HG03520 (cell line): ENCODE data around the gene ALB.

Experiments used
- ATAC-seq: cut with Tn5 transposase; IDR thresholded peaks from one replicate; pipeline ENCODE4 v1.9.1; 2021; ENCODE audit warnings: mild to moderate bottlenecking, moderate library complexity; ENCODE audit not compliant: unreplicated experiment

The ALB gene

GRCh38 chr4:73408181-73408867 is 4.2 kb downstream of the ALB start:
- ATAC-seq, result no peak

DNA sequence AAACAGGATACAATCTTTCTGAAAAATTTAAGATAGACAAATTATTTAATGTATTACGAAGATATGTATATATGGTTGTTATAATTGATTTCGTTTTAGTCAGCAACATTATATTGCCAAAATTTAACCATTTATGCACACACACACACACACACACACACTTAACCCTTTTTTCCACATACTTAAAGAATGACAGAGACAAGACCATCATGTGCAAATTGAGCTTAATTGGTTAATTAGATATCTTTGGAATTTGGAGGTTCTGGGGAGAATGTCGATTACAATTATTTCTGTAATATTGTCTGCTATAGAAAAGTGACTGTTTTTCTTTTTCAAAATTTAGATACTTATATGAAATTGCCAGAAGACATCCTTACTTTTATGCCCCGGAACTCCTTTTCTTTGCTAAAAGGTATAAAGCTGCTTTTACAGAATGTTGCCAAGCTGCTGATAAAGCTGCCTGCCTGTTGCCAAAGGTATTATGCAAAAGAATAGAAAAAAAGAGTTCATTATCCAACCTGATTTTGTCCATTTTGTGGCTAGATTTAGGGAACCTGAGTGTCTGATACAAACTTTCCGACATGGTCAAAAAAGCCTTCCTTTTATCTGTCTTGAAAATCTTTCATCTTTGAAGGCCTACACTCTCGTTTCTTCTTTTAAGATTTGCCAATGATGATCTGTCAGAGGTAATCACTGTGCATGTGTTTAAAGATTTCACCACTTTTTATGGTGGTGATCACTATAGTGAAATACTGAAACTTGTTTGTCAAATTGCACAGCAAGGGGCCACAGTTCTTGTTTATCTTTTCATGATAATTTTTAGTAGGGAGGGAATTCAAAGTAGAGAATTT is 5.2 kb downstream of the ALB start:
- no peak for ATAC-seq

DNA sequence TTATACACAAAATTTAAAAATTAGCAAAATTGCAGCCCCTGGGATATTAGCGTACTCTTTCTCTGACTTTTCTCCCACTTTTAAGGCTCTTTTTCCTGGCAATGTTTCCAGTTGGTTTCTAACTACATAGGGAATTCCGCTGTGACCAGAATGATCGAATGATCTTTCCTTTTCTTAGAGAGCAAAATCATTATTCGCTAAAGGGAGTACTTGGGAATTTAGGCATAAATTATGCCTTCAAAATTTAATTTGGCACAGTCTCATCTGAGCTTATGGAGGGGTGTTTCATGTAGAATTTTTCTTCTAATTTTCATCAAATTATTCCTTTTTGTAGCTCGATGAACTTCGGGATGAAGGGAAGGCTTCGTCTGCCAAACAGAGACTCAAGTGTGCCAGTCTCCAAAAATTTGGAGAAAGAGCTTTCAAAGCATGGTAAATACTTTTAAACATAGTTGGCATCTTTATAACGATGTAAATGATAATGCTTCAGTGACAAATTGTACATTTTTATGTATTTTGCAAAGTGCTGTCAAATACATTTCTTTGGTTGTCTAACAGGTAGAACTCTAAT is 6.0 kb downstream of the ALB start:
- ATAC-seq, result no peak

GRCh38 chr4:73410916-73411730 is 7.0 kb downstream of the ALB start:
- no peak for ATAC-seq

DNA sequence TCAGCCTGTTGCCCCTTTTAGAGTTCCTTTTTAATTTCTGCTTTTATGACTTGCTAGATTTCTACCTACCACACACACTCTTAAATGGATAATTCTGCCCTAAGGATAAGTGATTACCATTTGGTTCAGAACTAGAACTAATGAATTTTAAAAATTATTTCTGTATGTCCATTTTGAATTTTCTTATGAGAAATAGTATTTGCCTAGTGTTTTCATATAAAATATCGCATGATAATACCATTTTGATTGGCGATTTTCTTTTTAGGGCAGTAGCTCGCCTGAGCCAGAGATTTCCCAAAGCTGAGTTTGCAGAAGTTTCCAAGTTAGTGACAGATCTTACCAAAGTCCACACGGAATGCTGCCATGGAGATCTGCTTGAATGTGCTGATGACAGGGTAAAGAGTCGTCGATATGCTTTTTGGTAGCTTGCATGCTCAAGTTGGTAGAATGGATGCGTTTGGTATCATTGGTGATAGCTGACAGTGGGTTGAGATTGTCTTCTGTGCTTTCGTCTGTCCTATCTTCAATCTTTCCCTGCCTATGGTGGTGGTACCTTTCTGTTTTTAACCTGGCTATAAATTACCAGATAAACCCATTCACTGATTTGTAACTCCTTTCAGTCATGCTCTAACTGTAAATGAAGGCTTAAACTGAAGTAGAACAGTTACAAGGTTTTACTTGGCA is 7.8 kb downstream of the ALB start:
- no peak for ATAC-seq

DNA sequence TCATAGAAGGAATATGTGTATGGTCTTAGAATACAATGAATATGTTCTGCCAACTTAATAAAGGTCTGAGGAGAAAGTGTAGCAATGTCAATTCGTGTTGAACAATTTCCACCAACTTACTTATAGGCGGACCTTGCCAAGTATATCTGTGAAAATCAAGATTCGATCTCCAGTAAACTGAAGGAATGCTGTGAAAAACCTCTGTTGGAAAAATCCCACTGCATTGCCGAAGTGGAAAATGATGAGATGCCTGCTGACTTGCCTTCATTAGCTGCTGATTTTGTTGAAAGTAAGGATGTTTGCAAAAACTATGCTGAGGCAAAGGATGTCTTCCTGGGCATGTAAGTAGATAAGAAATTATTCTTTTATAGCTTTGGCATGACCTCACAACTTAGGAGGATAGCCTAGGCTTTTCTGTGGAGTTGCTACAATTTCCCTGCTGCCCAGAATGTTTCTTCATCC is 9.2 kb downstream of the ALB start:
- no peak for ATAC-seq

GRCh38 chr4:73414936-73415271 is 10.8 kb downstream of the ALB start:
- no peak for ATAC-seq

DNA sequence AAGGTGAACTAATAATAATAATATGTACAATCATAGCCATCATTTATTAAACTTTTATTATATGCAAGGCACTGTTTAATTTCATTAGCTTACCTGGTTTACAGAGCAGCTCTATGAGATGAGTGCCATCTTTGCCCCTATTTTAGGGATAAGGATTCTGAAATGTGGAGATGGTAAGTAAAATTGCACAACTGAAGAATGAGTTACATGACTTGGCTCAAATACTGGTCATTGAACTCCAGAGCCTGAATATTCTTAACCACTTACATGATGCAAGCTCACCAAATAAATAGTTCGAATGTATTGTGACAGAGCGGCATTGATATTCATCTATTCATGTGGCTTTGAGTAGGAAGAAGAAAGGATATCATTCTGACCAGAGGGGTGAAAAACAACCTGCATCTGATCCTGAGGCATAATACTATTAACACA is 11.7 kb downstream of the ALB start:
- no peak for ATAC-seq

- ATAC-seq, result no peak
Observed at GRCh38 chr4:73416423-73417087, 12.5 kb downstream of the ALB start.

DNA sequence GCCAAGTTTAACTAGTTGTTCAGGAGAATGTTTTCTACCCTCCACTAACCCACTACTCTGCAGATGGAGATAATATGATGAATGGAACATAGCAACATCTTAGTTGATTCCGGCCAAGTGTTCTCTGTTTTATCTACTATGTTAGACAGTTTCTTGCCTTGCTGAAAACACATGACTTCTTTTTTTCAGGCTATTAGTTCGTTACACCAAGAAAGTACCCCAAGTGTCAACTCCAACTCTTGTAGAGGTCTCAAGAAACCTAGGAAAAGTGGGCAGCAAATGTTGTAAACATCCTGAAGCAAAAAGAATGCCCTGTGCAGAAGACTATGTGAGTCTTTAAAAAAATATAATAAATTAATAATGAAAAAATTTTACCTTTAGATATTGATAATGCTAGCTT is 13.3 kb downstream of the ALB start:
- no peak for ATAC-seq

DNA sequence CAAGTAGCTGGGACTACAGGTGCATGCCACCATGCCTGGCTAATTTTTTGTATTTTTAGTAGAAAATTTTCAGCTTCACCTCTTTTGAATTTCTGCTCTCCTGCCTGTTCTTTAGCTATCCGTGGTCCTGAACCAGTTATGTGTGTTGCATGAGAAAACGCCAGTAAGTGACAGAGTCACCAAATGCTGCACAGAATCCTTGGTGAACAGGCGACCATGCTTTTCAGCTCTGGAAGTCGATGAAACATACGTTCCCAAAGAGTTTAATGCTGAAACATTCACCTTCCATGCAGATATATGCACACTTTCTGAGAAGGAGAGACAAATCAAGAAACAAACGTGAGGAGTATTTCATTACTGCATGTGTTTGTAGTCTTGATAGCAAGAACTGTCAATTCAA is 13.9 kb downstream of the ALB start:
- no peak for ATAC-seq

DNA sequence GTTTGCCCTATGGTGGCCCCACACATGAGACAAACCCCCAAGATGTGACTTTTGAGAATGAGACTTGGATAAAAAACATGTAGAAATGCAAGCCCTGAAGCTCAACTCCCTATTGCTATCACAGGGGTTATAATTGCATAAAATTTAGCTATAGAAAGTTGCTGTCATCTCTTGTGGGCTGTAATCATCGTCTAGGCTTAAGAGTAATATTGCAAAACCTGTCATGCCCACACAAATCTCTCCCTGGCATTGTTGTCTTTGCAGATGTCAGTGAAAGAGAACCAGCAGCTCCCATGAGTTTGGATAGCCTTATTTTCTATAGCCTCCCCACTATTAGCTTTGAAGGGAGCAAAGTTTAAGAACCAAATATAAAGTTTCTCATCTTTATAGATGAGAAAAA is 14.6 kb downstream of the ALB start:
- ATAC-seq, result no peak

GRCh38 chr4:73419106-73420038 is 15.3 kb downstream of the ALB start:
- ATAC-seq, result no peak

GRCh38 chr4:73420615-73421014 is 16.5 kb downstream of the ALB start:
- ATAC-seq, result no peak

GRCh38 chr4:73421708-73422457 is 17.8 kb downstream of the ALB start:
- no peak for ATAC-seq

DNA sequence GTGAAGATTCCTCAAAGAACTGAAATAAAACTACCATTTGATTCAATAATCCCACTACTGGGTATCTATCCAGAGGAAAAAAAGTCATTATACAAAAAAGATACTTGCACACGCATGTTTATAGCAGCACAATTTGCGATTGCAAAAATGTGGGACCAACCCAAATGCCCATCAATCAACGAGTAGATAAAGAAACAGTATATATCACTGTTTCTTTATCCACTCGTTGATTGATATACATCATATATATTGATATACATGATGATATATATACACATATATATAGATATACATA is 18.3 kb downstream of the ALB start:
- ATAC-seq, result no peak

DNA sequence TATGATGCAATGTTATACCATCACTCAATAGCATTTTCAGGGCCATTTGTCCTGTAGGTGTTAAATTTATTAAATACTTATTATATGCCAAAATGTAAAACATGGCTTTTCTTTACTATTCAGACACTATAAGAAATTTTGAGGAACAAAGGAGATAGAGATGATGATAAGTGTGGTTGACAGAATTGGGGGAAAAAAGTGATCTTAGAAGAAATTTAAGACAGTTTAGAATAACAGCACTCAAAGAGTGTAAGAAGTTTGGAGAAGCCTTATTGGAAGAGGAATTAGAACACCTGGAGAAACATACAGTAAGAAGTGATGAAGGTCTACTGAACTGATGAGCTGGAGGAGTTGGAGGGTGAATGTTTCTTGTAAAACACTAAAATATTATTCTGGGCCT is 19.1 kb downstream of the ALB start:
- ATAC-seq, result no peak

- ATAC-seq, result no peak
Observed at GRCh38 chr4:73426666-73427065, 22.6 kb downstream of the ALB start.

DNA sequence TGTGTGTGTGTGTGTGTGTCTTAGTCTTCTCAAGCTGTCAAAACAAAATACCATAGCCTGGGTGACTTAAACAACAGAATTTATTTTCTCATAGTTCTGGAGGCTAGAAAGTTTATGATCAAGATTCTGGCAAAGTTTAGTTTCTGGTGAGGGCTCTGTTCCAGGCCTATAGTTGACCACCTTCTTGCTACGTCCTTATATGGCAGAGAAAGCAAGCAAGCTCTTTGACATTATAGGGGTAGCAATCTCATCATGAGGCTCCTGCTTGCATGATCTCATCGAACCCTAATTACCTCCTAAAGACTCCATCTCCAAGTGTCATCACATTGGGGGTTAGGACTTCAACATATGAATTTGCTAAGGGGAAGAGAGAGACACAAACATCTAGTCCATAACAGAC is 25.0 kb downstream of the ALB start:
- no peak for ATAC-seq
